SK-N-SH (cell line): ENCODE measurements around the gene NFKB2. TPM values are rescaled to one million over a fixed set of nuclear protein-coding genes. Genes with fewer than 3 reads are reported as not detected.

Experiments
- CTCF ChIA-PET: fragments of 300-600, 350-600 bp; formaldehyde crosslinking; extraction: SDS; loops from one replicate; lab custom pipeline; 2021; lab: Yijun Ruan, JAX
- POLR2A ChIA-PET: fragments of 350-600 bp; sonication (Branson Sonifier 250); formaldehyde crosslinking; extraction: SDS; loops from one replicate; lab custom pipeline; 2020; ENCODE audit warnings: antibody characterized with exemption, inconsistent platforms; lab: Yijun Ruan, JAX
- DNase-seq: peaks from one replicate; pipeline ENCODE4 v3.0.0; 2012
- H2AFZ ChIP-seq: fragments of 200-600 bp; sonication (generic); 2 replicates; pipeline ENCODE4 v1.8.1; 2016; ENCODE audit warnings: antibody characterized with exemption, mild to moderate bottlenecking, low read depth
- H3F3A ChIP-seq: fragments of 200-600 bp; sonication (generic); replicated peaks from 2 replicates; pipeline ENCODE3; 2016; ENCODE audit warnings: antibody characterized with exemption, mild to moderate bottlenecking; ENCODE audit not compliant: insufficient read depth
- H3K27ac ChIP-seq, 2 experiments: fragments of 200-500 bp in 1 of 2; fragments of 200-600 bp in 1 of 2; sonication (Bioruptor generic) in 1 of 2; sonication (generic), shearing (Covaris generic) in 1 of 2; 2 replicates each; pipeline versions ENCODE4 v1.5.1 to v1.6.1; 2014 to 2016; ENCODE audit warnings: low read depth in 2 of 2, inconsistent platforms in 1 of 2, low read length in 1 of 2, mild to moderate bottlenecking in 1 of 2, mixed read lengths in 1 of 2
- H3K27me3 ChIP-seq: fragments of 200-600 bp; sonication (generic), shearing (Covaris generic); 2 replicates; pipeline ENCODE4 v1.6.1; 2016; ENCODE audit warnings: mixed run types; ENCODE audit not compliant: insufficient read depth
- H3K36me3 ChIP-seq, 2 experiments: fragments of 200-500 bp in 1 of 2; fragments of 200-600 bp in 1 of 2; sonication (Bioruptor generic) in 1 of 2; sonication (generic) in 1 of 2; replicated peaks in 1 of 2; 2 replicates each; pipeline versions ENCODE3 to v1.5.1; 2014 to 2016; ENCODE audit warnings: low read length in 1 of 2, mild to moderate bottlenecking in 1 of 2; ENCODE audit not compliant: insufficient read depth in 2 of 2, control insufficient read depth in 1 of 2
- H3K4me1 ChIP-seq, 2 experiments: fragments of 200-500 bp in 1 of 2; fragments of 200-600 bp in 1 of 2; sonication (Bioruptor generic) in 1 of 2; sonication (generic), shearing (Covaris generic) in 1 of 2; 2 replicates each; pipeline versions ENCODE4 v1.5.1 to v1.6.1; 2014 to 2016; ENCODE audit warnings: low read depth in 1 of 2, low read length in 1 of 2, mixed run types in 1 of 2; ENCODE audit not compliant: insufficient read depth in 2 of 2, control insufficient read depth in 1 of 2
- H3K4me2 ChIP-seq: fragments of 200-600 bp; sonication (generic), shearing (Covaris generic); 2 replicates; pipeline ENCODE4 v1.6.1; 2017; ENCODE audit warnings: mixed run types
- H3K4me3 ChIP-seq, 2 experiments: fragments of 200-500 bp in 1 of 2; fragments of 200-600 bp in 1 of 2; sonication (Bioruptor generic) in 1 of 2; sonication (generic), shearing (Covaris generic) in 1 of 2; 2 replicates each; pipeline versions ENCODE4 v1.5.1 to v1.8.1; 2014 to 2016; ENCODE audit warnings: low read depth in 2 of 2, inconsistent platforms in 1 of 2, low read length in 1 of 2, mild to moderate bottlenecking in 1 of 2, mixed read lengths in 1 of 2, moderate library complexity in 1 of 2
- H3K79me2 ChIP-seq: fragments of 200-600 bp; sonication (generic); 2 replicates; pipeline ENCODE4 v1.8.1; 2017; ENCODE audit warnings: mild to moderate bottlenecking; ENCODE audit not compliant: insufficient read depth
- H3K9ac ChIP-seq: fragments of 200-600 bp; sonication (generic); 2 replicates; pipeline ENCODE4 v1.6.1; 2017; ENCODE audit warnings: mixed run types
- H3K9me2 ChIP-seq: fragments of 200-600 bp; sonication (generic); 2 replicates; pipeline ENCODE4 v1.6.1; 2017; ENCODE audit warnings: mixed run types
- H3K9me3 ChIP-seq: fragments of 200-600 bp; sonication (generic); 2 replicates; pipeline ENCODE4 v1.6.1; 2017; ENCODE audit warnings: mixed run types, mild to moderate bottlenecking, moderate library complexity
- H4K20me1 ChIP-seq: fragments of 200-600 bp; sonication (generic); 2 replicates; pipeline ENCODE4 v1.6.1; 2017; ENCODE audit warnings: mild to moderate bottlenecking, mixed run types; ENCODE audit not compliant: insufficient read depth
- CTCF ChIP-seq: fragments of 200-600 bp; sonication (generic); IDR thresholded peaks from 2 replicates; pipeline ENCODE4 v1.6.1; 2017; ENCODE audit warnings: antibody characterized with exemption, mild to moderate bottlenecking, moderate library complexity
- EP300 ChIP-seq, 2 experiments: IDR thresholded peaks; 2 replicates each; pipeline versions ENCODE4 v1.4.0 to v1.6.1; 2012; ENCODE audit warnings: borderline replicate concordance in 1 of 2, low read depth in 1 of 2, low read length in 1 of 2
- FOSL2 ChIP-seq: IDR thresholded peaks from 2 replicates; pipeline ENCODE4 v1.4.0; 2012; ENCODE audit warnings: low read depth, mild to moderate bottlenecking, moderate library complexity, borderline replicate concordance
- FOXJ3 ChIP-seq: sonication (generic); formaldehyde crosslinking; IDR thresholded peaks from 2 replicates; pipeline ENCODE4 v1.5.1; 2020; ENCODE audit warnings: mild to moderate bottlenecking, missing genetic modification reagents
- FOXM1 ChIP-seq: IDR thresholded peaks from 2 replicates; pipeline ENCODE4 v1.4.0; 2012; ENCODE audit warnings: low read depth, mild to moderate bottlenecking
- GABPA ChIP-seq: IDR thresholded peaks from 2 replicates; pipeline ENCODE4 v1.4.0; 2012; ENCODE audit warnings: low read depth, mild to moderate bottlenecking
- GATA2 ChIP-seq: sonication (generic); formaldehyde crosslinking; IDR thresholded peaks from 2 replicates; pipeline ENCODE4 v1.5.0; 2020; ENCODE audit warnings: mild to moderate bottlenecking, missing genetic modification reagents
- IRF3 ChIP-seq: fragments of 150-350 bp; IDR thresholded peaks from 2 replicates; pipeline ENCODE4 v1.6.1; 2016; ENCODE audit warnings: mild to moderate bottlenecking, low read depth, low read length
- JUND ChIP-seq: IDR thresholded peaks from 2 replicates; pipeline ENCODE4 v1.4.0; 2012
- MXI1 ChIP-seq: IDR thresholded peaks from 2 replicates; pipeline ENCODE4 v1.6.1; 2012; ENCODE audit warnings: mild to moderate bottlenecking, low read depth, low read length, improper control_type of control experiment
- NFIC ChIP-seq: IDR thresholded peaks from 2 replicates; pipeline ENCODE4 v1.4.0; 2012; ENCODE audit warnings: borderline replicate concordance
- NRF1 ChIP-seq: IDR thresholded peaks from 2 replicates; pipeline ENCODE4 v1.6.1; 2012; ENCODE audit warnings: low read depth, mild to moderate bottlenecking, low read length
- RAD21 ChIP-seq: IDR thresholded peaks from 2 replicates; pipeline ENCODE4 v1.6.1; 2012; ENCODE audit warnings: mild to moderate bottlenecking, low read length
- RFX5 ChIP-seq: IDR thresholded peaks from 2 replicates; pipeline ENCODE4 v1.6.1; 2012; ENCODE audit warnings: mild to moderate bottlenecking, improper control_type of control experiment, low read length
- RXRA ChIP-seq: IDR thresholded peaks from 2 replicates; pipeline ENCODE4 v1.4.0; 2012; ENCODE audit warnings: low read depth, mild to moderate bottlenecking, borderline replicate concordance
- SIN3A ChIP-seq: IDR thresholded peaks from 2 replicates; pipeline ENCODE4 v1.6.1; 2012; ENCODE audit warnings: low read depth, mild to moderate bottlenecking, low read length, moderate library complexity, borderline replicate concordance
- TCF12 ChIP-seq: IDR thresholded peaks from 2 replicates; pipeline ENCODE4 v1.4.0; 2012
- TEAD4 ChIP-seq: IDR thresholded peaks from 2 replicates; pipeline ENCODE4 v1.4.0; 2012; ENCODE audit warnings: mild to moderate bottlenecking, borderline replicate concordance; ENCODE audit not compliant: insufficient read depth
- WGBS: methylation state at CpG from one replicate; pipeline ENCODE4 v1.1.6; 2017; ENCODE audit warnings: low lambda C conversion rate; 5-methylcytosine and 5-hydroxymethylcytosine counted together
- polyA plus RNA-seq, 3 experiments: library from polyadenylated mRNA; depleted of rRNA; stranded (reverse); fragments of >200 nt; gene quantifications; 2 replicates each; pipeline ENCODE4 v1.2.3, GENCODE V29; 2012
- TF ChIP-seq, protein P1 (sequence below): IDR thresholded peaks from 2 replicates; pipeline ENCODE4 v1.4.0; 2012; ENCODE audit warnings: low read depth, borderline replicate concordance
- TF ChIP-seq, protein P2 (sequence below): IDR thresholded peaks from 2 replicates; pipeline ENCODE4 v1.6.1; 2012; ENCODE audit warnings: mild to moderate bottlenecking, low read depth, low read length, moderate library complexity

The NFKB2 gene
- polyA plus RNA-seq, 1 of the 3 experiments (the other 2 are of a cell fraction): 26.6 TPM

DNA sequence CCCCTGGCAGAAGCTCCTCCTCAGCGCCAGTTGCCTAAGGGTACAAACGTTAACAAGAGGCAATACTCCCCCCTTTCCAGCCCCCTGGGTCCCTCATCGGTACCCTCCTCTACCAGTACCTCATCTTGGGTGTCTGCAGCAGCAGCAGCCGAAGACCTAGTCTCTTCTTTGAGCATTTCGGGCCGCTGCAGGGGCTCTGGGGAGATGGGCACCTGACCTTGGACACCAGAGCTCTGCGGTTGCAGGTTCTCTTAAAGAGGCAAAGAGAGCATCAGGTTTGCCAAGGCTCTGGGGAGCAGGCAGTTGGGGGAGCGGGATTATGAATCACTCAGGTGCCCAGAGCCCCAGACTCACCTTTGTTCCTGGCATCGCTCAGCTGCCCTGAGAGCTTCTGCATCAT is 28.6 kb downstream of the NFKB2 start:
- no peak for DNase-seq
- H3K27ac ChIP-seq: no peak overlapping the region
- CTCF ChIA-PET: interaction anchor here (0.9 to 18.3 kb wide), 12 partner anchors 8 to 197 kb away, joined by 3 to 359 read pairs (median 21); partner anchors contain the start of genes CUEDC2, ELOVL3 and NFKB2
- no peaks in the 10 kb centered on the region for H4K20me1 ChIP-seq
- H3K4me1 ChIP-seq: peaks cover 0 to 24% of the 10 kb centered on the region in 2 experiments; a peak in 2 of 4 replicates
- no peak overlapping the region for H3K9ac ChIP-seq
- no peak overlapping the region for H3K4me3 ChIP-seq
- POLR2A ChIA-PET: interaction anchor here (1.1 to 3.3 kb wide), 4 partner anchors 8 to 30 kb away, joined by 4 to 11 read pairs (median 5); partner anchors contain the start of genes CUEDC2 and NFKB2
- H3K36me3 ChIP-seq: peaks cover 0 to 21% of the 10 kb centered on the region in 2 experiments
- WGBS: 83% methylated on average over 7 of the region's 9 CpGs
- peaks cover 19% of the 10 kb centered on the region for H3F3A ChIP-seq
- no peaks in the 10 kb centered on the region for H3K9me3 ChIP-seq
- H3K4me2 ChIP-seq: no peak overlapping the region
- TF ChIP-seq, protein P1, sequence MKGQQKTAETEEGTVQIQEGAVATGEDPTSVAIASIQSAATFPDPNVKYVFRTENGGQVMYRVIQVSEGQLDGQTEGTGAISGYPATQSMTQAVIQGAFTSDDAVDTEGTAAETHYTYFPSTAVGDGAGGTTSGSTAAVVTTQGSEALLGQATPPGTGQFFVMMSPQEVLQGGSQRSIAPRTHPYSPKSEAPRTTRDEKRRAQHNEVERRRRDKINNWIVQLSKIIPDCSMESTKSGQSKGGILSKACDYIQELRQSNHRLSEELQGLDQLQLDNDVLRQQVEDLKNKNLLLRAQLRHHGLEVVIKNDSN: no peak
- no peak for TF ChIP-seq RAD21
- no peaks in the 10 kb centered on the region for H3K27me3 ChIP-seq
- no peaks in the 10 kb centered on the region for H3K79me2 ChIP-seq
- no peak overlapping the region for H2AFZ ChIP-seq
- H3K9me2 ChIP-seq: no peaks in the 10 kb centered on the region

GRCh38 chr10:102424916-102425315 is 29.4 kb downstream of the NFKB2 start:
- no peak overlapping the region for H3K9ac ChIP-seq
- H3K4me3 ChIP-seq: no peak overlapping the region
- H2AFZ ChIP-seq: no peak overlapping the region
- ChIA-PET CTCF (interaction anchor here (1.1 to 18.3 kb wide), 6 partner anchors 25 to 194 kb away, joined by 3 to 359 read pairs (median 21); partner anchors contain the start of gene NFKB2), POLR2A (no interaction called here)
- peaks cover 0 to 19% of the 10 kb centered on the region in 2 experiments; a peak in 2 of 4 replicates for H3K4me1 ChIP-seq
- no peaks in the 10 kb centered on the region for H4K20me1 ChIP-seq
- TF ChIP-seq TCF12: no peak
- TF ChIP-seq, protein P1: no peak
- TF ChIP-seq RXRA: no peak
- no peak for TF ChIP-seq GABPA
- TF ChIP-seq NFIC: no peak
- no peak for TF ChIP-seq CTCF
- TF ChIP-seq RFX5: no peak
- no peak for TF ChIP-seq SIN3A
- no peak for TF ChIP-seq GATA2 (CRISPR knock-in tag)
- TF ChIP-seq, protein P2, sequence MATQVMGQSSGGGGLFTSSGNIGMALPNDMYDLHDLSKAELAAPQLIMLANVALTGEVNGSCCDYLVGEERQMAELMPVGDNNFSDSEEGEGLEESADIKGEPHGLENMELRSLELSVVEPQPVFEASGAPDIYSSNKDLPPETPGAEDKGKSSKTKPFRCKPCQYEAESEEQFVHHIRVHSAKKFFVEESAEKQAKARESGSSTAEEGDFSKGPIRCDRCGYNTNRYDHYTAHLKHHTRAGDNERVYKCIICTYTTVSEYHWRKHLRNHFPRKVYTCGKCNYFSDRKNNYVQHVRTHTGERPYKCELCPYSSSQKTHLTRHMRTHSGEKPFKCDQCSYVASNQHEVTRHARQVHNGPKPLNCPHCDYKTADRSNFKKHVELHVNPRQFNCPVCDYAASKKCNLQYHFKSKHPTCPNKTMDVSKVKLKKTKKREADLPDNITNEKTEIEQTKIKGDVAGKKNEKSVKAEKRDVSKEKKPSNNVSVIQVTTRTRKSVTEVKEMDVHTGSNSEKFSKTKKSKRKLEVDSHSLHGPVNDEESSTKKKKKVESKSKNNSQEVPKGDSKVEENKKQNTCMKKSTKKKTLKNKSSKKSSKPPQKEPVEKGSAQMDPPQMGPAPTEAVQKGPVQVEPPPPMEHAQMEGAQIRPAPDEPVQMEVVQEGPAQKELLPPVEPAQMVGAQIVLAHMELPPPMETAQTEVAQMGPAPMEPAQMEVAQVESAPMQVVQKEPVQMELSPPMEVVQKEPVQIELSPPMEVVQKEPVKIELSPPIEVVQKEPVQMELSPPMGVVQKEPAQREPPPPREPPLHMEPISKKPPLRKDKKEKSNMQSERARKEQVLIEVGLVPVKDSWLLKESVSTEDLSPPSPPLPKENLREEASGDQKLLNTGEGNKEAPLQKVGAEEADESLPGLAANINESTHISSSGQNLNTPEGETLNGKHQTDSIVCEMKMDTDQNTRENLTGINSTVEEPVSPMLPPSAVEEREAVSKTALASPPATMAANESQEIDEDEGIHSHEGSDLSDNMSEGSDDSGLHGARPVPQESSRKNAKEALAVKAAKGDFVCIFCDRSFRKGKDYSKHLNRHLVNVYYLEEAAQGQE: no peak
- TF ChIP-seq TEAD4: no peak
- TF ChIP-seq IRF3: no peak
- TF ChIP-seq RAD21: no peak
- no peak for TF ChIP-seq FOXJ3 (CRISPR knock-in tag)
- TF ChIP-seq MXI1: no peak
- TF ChIP-seq NRF1: no peak
- TF ChIP-seq FOSL2: no peak
- TF ChIP-seq EP300 (IDR thresholded peaks at IDR 0.05; ENCODE audit: borderline replicate concordance in 1 of 2, low read depth in 1 of 2, low read length in 1 of 2): no peak
- no peak for TF ChIP-seq JUND
- TF ChIP-seq FOXM1: no peak
- no peak for DNase-seq
- no peaks in the 10 kb centered on the region for H3K79me2 ChIP-seq
- H3K9me3 ChIP-seq: no peaks in the 10 kb centered on the region
- 96% methylated on average over 4 of the region's 6 CpGs for WGBS
- no peak overlapping the region for H3K27ac ChIP-seq
- H3K36me3 ChIP-seq: peaks cover 0 to 21% of the 10 kb centered on the region in 2 experiments
- H3K9me2 ChIP-seq: no peaks in the 10 kb centered on the region
- H3K4me2 ChIP-seq: no peak overlapping the region
- H3F3A ChIP-seq: peaks cover 17% of the 10 kb centered on the region
- H3K27me3 ChIP-seq: no peaks in the 10 kb centered on the region
